HepG2 (cell line): ENCODE measurements around the gene SSNA1. TPM values are rescaled to one million over a fixed set of nuclear protein-coding genes. Genes with fewer than 3 reads are reported as not detected.
A peak's percentile ranks its signal among the peaks of the same experiment; 100 is the strongest.

Experiments
- EP300 ChIP-seq, 3 experiments: sonication (generic) in 1 of 3; formaldehyde crosslinking in 1 of 3; IDR thresholded peaks; 2 replicates each; pipeline versions ENCODE4 v1.5.1 to v1.6.1; 2011 to 2020; ENCODE audit warnings: low read depth in 2 of 3, low read length in 2 of 3, borderline replicate concordance in 1 of 3, improper control_type of control experiment in 1 of 3, mild to moderate bottlenecking in 1 of 3, missing genetic modification reagents in 1 of 3, moderate library complexity in 1 of 3
- GMEB1 ChIP-seq: sonication (generic); formaldehyde crosslinking; IDR thresholded peaks from 2 replicates; pipeline ENCODE4 v1.5.1; 2020; ENCODE audit warnings: missing genetic modification reagents, mild to moderate bottlenecking, borderline replicate concordance
- HNRNPLL ChIP-seq: fragments of 200-400 bp; formaldehyde crosslinking; IDR thresholded peaks from 2 replicates; pipeline ENCODE4 v1.6.1; 2017; ENCODE audit warnings: mild to moderate bottlenecking, low read depth, low read length; ENCODE audit not compliant: poor library complexity, severe bottlenecking
- HOXA5 ChIP-seq: sonication (generic); formaldehyde crosslinking; IDR thresholded peaks from 2 replicates; pipeline ENCODE4 v1.4.0; 2020; ENCODE audit warnings: missing genetic modification reagents
- MAFG ChIP-seq: sonication (generic); formaldehyde crosslinking; IDR thresholded peaks from 2 replicates; pipeline ENCODE4 v1.5.1; 2020; ENCODE audit warnings: mild to moderate bottlenecking, missing genetic modification reagents
- NFATC3 ChIP-seq: sonication (generic); formaldehyde crosslinking; IDR thresholded peaks from 2 replicates; pipeline ENCODE4 v1.5.1; 2020; ENCODE audit warnings: mild to moderate bottlenecking, missing genetic modification reagents
- NR2F6 ChIP-seq, 2 experiments: IDR thresholded peaks; 2 replicates each; pipeline ENCODE4 v1.6.1; 2016; ENCODE audit warnings: antibody characterized with exemption in 1 of 2, mild to moderate bottlenecking in 1 of 2
- REPIN1 ChIP-seq: sonication (generic); formaldehyde crosslinking; IDR thresholded peaks from 2 replicates; pipeline ENCODE4 v1.8.0; 2022; ENCODE audit warnings: missing genetic modification reagents, low read depth, mild to moderate bottlenecking, borderline replicate concordance
- SNAPC2 ChIP-seq: sonication (generic); formaldehyde crosslinking; IDR thresholded peaks from 2 replicates; pipeline ENCODE4 v1.8.1; 2022; ENCODE audit warnings: mild to moderate bottlenecking, missing genetic modification reagents
- SP5 ChIP-seq: IDR thresholded peaks from 2 replicates; pipeline ENCODE4 v1.6.1; 2016; ENCODE audit warnings: low read depth, borderline replicate concordance
- STAG1 ChIP-seq: sonication (generic); formaldehyde crosslinking; IDR thresholded peaks from 2 replicates; pipeline ENCODE4 v1.4.0; 2020; ENCODE audit warnings: missing genetic modification reagents
- TAF1 ChIP-seq: sonication (generic); formaldehyde crosslinking; IDR thresholded peaks from 2 replicates; pipeline ENCODE4 v1.4.0; 2020; ENCODE audit warnings: missing genetic modification reagents
- TEAD3 ChIP-seq: optimal IDR thresholded peaks from 2 replicates; pipeline ENCODE3; 2016; ENCODE audit warnings: borderline replicate concordance
- ZNF224 ChIP-seq: sonication (generic); formaldehyde crosslinking; IDR thresholded peaks from 2 replicates; pipeline ENCODE4 v1.5.0; 2020; ENCODE audit warnings: mild to moderate bottlenecking, missing genetic modification reagents
- ZNF232 ChIP-seq: sonication (generic); formaldehyde crosslinking; IDR thresholded peaks from 2 replicates; pipeline ENCODE4 v1.4.0; 2020; ENCODE audit warnings: missing genetic modification reagents, borderline replicate concordance
- ZNF282 ChIP-seq: fragments of 450-650 bp; IDR thresholded peaks from 2 replicates; pipeline ENCODE4 v1.6.1; 2018; ENCODE audit not compliant: partially characterized antibody
- ZNF691 ChIP-seq: sonication (generic); formaldehyde crosslinking; IDR thresholded peaks from 2 replicates; pipeline ENCODE4 v1.4.0; 2020; ENCODE audit warnings: missing genetic modification reagents, low read depth, mild to moderate bottlenecking, borderline replicate concordance
- ZNF710 ChIP-seq: sonication (generic); formaldehyde crosslinking; IDR thresholded peaks from 2 replicates; pipeline ENCODE4 v1.5.0; 2020; ENCODE audit warnings: mild to moderate bottlenecking, missing genetic modification reagents, borderline replicate concordance
- ZNF713 ChIP-seq: sonication (generic); formaldehyde crosslinking; IDR thresholded peaks from 2 replicates; pipeline ENCODE4 v1.4.0; 2020; ENCODE audit warnings: mild to moderate bottlenecking, missing genetic modification reagents
- ZNF761 ChIP-seq: sonication (generic); formaldehyde crosslinking; conservative IDR thresholded peaks from 2 replicates; pipeline ENCODE4 v1.4.0; 2020; ENCODE audit warnings: mild to moderate bottlenecking, missing genetic modification reagents
- ZNF879 ChIP-seq: sonication (generic); formaldehyde crosslinking; IDR thresholded peaks from 2 replicates; pipeline ENCODE4 v1.8.1; 2023; ENCODE audit warnings: missing genetic modification reagents
- ZSCAN22 ChIP-seq: sonication (generic); formaldehyde crosslinking; IDR thresholded peaks from 2 replicates; pipeline ENCODE4 v1.4.0; 2020; ENCODE audit warnings: mild to moderate bottlenecking, missing genetic modification reagents
- polyA plus RNA-seq, 8 experiments: library from polyadenylated mRNA; depleted of rRNA in 3 of 8; stranded (reverse) in 7 of 8; unstranded in 1 of 8; fragments of >200 nt; fragmentation: Illumina TruSeq in 4 of 8; extraction: Trizol in 4 of 8; gene quantifications; 2 replicates each; pipeline versions ENCODE4 v1.2.1 to v1.2.3, GENCODE V29; 2011 to 2016; ENCODE audit warnings: low read depth in 4 of 8, missing spikeins in 1 of 8, mixed read lengths in 1 of 8; ENCODE audit not compliant: insufficient read depth in 1 of 8
- total RNA-seq, 5 experiments: library from RNA; depleted of rRNA; stranded (reverse); fragments of >200 nt; fragmentation: Illumina TruSeq; extraction: Trizol; gene quantifications; 2 replicates each; pipeline ENCODE4 v1.2.3, GENCODE V29; 2016; ENCODE audit warnings: low read depth in 1 of 5

Gene SSNA1
- total and polyA plus RNA-seq, 2 of the 13 experiments (the other 11 are each of a cell fraction or from before 2014, with no cell fraction given): 35.9 to 49.4 TPM

GRCh38 chr9:137217276-137218211 lies 29.1 kb downstream of the SSNA1 start (continued):
- TF ChIP-seq SP5 (peak; percentile 86), REPIN1 (CRISPR knock-in tag) (peak; percentile 20; the same call in 1 of the 2 replicates), ZNF710 (peak; percentile 67), ZNF224 (CRISPR knock-in tag) (0 out of 2 replicates have a peak, but pooled peaks have one; percentile 33), ZNF691 (peak; percentile 56; the same call in 1 of the 2 replicates), ZNF761 (CRISPR knock-in tag) (peak; percentile 53; the same call in 1 of the 2 replicates), EP300 (IDR thresholded peaks at IDR 0.05; ENCODE audit: low read depth in 2 of 2, low read length in 2 of 2) (no peak), EP300 (CRISPR knock-in tag; IDR thresholded peaks at IDR 0.05; ENCODE audit: borderline replicate concordance) (no peak), ZSCAN22 (CRISPR knock-in tag) (0 out of 2 replicates have a peak, but pooled peaks have one; percentile 19), ZNF713 (0 out of 2 replicates have a peak, but pooled peaks have one; percentile 79), HOXA5 (CRISPR knock-in tag) (0 out of 2 replicates have a peak, but pooled peaks have one; percentile 54), ZNF282 (no peak), MAFG (CRISPR knock-in tag) (no peak), STAG1 (CRISPR knock-in tag) (no peak), NR2F6 (IDR thresholded peaks at IDR 0.05) (0 out of 2 replicates have a peak, but pooled peaks have one; percentile 22), NR2F6 (CRISPR knock-in tag; IDR thresholded peaks at IDR 0.05) (no peak), SNAPC2 (CRISPR knock-in tag) (no peak), ZNF232 (CRISPR knock-in tag) (peak; percentile 26; the same call in 1 of the 2 replicates), TEAD3 (peak; percentile 55), GMEB1 (CRISPR knock-in tag) (peak; percentile 40; the same call in 1 of the 2 replicates), ZNF879 (CRISPR knock-in tag) (no peak), TAF1 (CRISPR knock-in tag) (peak; percentile 64), NFATC3 (CRISPR knock-in tag) (peak; percentile 38; the same call in 1 of the 2 replicates), HNRNPLL (peak; percentile 69)
